ENCODE results near the gene PBLD.
"Not testable (repeated sequence)": the region's sequence is repeated elsewhere in the genome, so short reads cannot be mapped to it uniquely, and the experiment has no call there.

Gene PBLD

GRCh38 chr10:68329506-68329861, 3.2 kb downstream of the PBLD start:
- H2AFZ ChIP-seq (ENCODE audit: low read length), result no peak overlapping the region
- no peaks in the 10 kb centered on the region for H3K4me1 ChIP-seq (ENCODE audit: low read length)
- peaks cover 17% of the 10 kb centered on the region for H4K20me1 ChIP-seq (ENCODE audit: insufficient read depth, low read length)
- H3K9me2 ChIP-seq (replicated peaks; ENCODE audit: insufficient read depth, low read length), result no peaks in the 10 kb centered on the region
- H3K9ac ChIP-seq (ENCODE audit: low read length), result no peak overlapping the region
- H3F3A ChIP-seq (ENCODE audit: insufficient read depth, low read length), result peaks cover 18% of the 10 kb centered on the region; the same call in 1 of the 2 replicates
- no peaks in the 10 kb centered on the region for H3K36me3 ChIP-seq (replicated peaks; ENCODE audit: insufficient read depth, low read length)
- H3K9me3 ChIP-seq (replicated peaks; ENCODE audit: insufficient read depth, low read length), result no peaks in the 10 kb centered on the region
- no peak for TF ChIP-seq EZH2 (optimal IDR thresholded peaks at IDR 0.05; ENCODE audit: low read depth, low read length)
- TF ChIP-seq CTCF (IDR thresholded peaks at IDR 0.05; ENCODE audit: low read length), result no peak
- no peak for TF ChIP-seq EZH2phosphoT487 (IDR thresholded peaks at IDR 0.05; ENCODE audit: low read length)
- no peak overlapping the region for H3K4me2 ChIP-seq (ENCODE audit: low read depth, low read length)
- H3K4me3 ChIP-seq (ENCODE audit: low read length), result no peak overlapping the region
- DNase-seq, result no peak
- peaks cover 26% of the 10 kb centered on the region for H3K79me2 ChIP-seq (ENCODE audit: low read length)
- no peak overlapping the region for H3K27ac ChIP-seq (ENCODE audit: low read length)
- H3K27me3 ChIP-seq (replicated peaks; ENCODE audit: insufficient read depth, low read length), result no peaks in the 10 kb centered on the region

GRCh38 chr10:68327889-68328786, 4.6 kb downstream of the PBLD start:
- Histone ChIP-seq H3K9me2 (replicated peaks; ENCODE audit: insufficient read depth, low read length) (no peaks in the 10 kb centered on the region), H3F3A (ENCODE audit: insufficient read depth, low read length) (peaks cover 18% of the 10 kb centered on the region; the same call in 1 of the 2 replicates), H3K79me2 (ENCODE audit: low read length) (peaks cover 13% of the 10 kb centered on the region), H3K9me3 (replicated peaks; ENCODE audit: insufficient read depth, low read length) (no peaks in the 10 kb centered on the region), H3K27me3 (replicated peaks; ENCODE audit: insufficient read depth, low read length) (no peaks in the 10 kb centered on the region), H2AFZ (ENCODE audit: low read length) (peak overlapping the region; percentile 26), H3K4me1 (ENCODE audit: low read length) (no peaks in the 10 kb centered on the region), H3K36me3 (replicated peaks; ENCODE audit: insufficient read depth, low read length) (no peaks in the 10 kb centered on the region), H3K27ac (ENCODE audit: low read length) (no peak overlapping the region), H3K9ac (ENCODE audit: low read length) (no peak overlapping the region; the same call in 1 of the 2 replicates), H4K20me1 (ENCODE audit: insufficient read depth, low read length) (peaks cover 3% of the 10 kb centered on the region), H3K4me3 (ENCODE audit: low read length) (peak overlapping the region; percentile 32; the same call in 1 of the 2 replicates), H3K4me2 (ENCODE audit: low read depth, low read length) (peak overlapping the region; percentile 59; the same call in 1 of the 2 replicates)
- DNase-seq, result no peak
- TF ChIP-seq CTCF (IDR thresholded peaks at IDR 0.05; ENCODE audit: low read length) (no peak), EZH2 (optimal IDR thresholded peaks at IDR 0.05; ENCODE audit: low read depth, low read length) (no peak), EZH2phosphoT487 (IDR thresholded peaks at IDR 0.05; ENCODE audit: low read length) (no peak)

GRCh38 chr10:68324396-68324795, 8.3 kb downstream of the PBLD start:
- H3K4me1 ChIP-seq (ENCODE audit: low read length); H3F3A ChIP-seq (ENCODE audit: insufficient read depth, low read length); H3K9me2 ChIP-seq (replicated peaks; ENCODE audit: insufficient read depth, low read length); H4K20me1 ChIP-seq (ENCODE audit: insufficient read depth, low read length); H3K36me3 ChIP-seq (replicated peaks; ENCODE audit: insufficient read depth, low read length); H3K4me3 ChIP-seq (ENCODE audit: low read length); DNase-seq; H3K79me2 ChIP-seq (ENCODE audit: low read length); H3K4me2 ChIP-seq (ENCODE audit: low read depth, low read length); H2AFZ ChIP-seq (ENCODE audit: low read length); H3K27ac ChIP-seq (ENCODE audit: low read length); H3K27me3 ChIP-seq (replicated peaks; ENCODE audit: insufficient read depth, low read length); H3K9me3 ChIP-seq (replicated peaks; ENCODE audit: insufficient read depth, low read length); H3K9ac ChIP-seq (ENCODE audit: low read length): not testable (repeated sequence)
